Vagina (tissue), 2 donors: ENCODE results near the gene SLC6A13.

ENCODE experiments used
- CTCF ChIP-seq, 3 experiments: fragments of 450-650 bp in 2 of 3; fragments of 200-600 bp in 1 of 3; sonication (generic) in 1 of 3; IDR thresholded peaks; one replicate each; pipeline ENCODE4 v1.5.1; 2017 to 2019; ENCODE audit warnings: antibody characterized with exemption in 3 of 3, mild to moderate bottlenecking in 2 of 3, moderate library complexity in 2 of 3
- POLR2A ChIP-seq, 2 donors: fragments of 450-650 bp; IDR thresholded peaks; one replicate each; pipeline ENCODE4 v1.6.1; 2017; ENCODE audit warnings: antibody characterized with exemption in 2 of 2, mild to moderate bottlenecking in 2 of 2, moderate library complexity in 2 of 2
- POLR2AphosphoS5 ChIP-seq, 2 donors: sonication (generic); formaldehyde crosslinking; IDR thresholded peaks; one replicate each; pipeline ENCODE4 v1.9.0; 2017; ENCODE audit warnings: antibody characterized with exemption in 2 of 2, mild to moderate bottlenecking in 2 of 2, low read depth in 1 of 2; ENCODE audit not compliant: insufficient read depth in 1 of 2

- TF ChIP-seq CTCF (IDR thresholded peaks at IDR 0.05): no peak
- no peak for TF ChIP-seq POLR2AphosphoS5 (IDR thresholded peaks at IDR 0.05; ENCODE audit: insufficient read depth in 1 of 2, low read depth in 1 of 2)
- no peak for TF ChIP-seq POLR2A (IDR thresholded peaks at IDR 0.05)
Measured at GRCh38 chr12:176321-177181, 86.1 kb downstream of the SLC6A13 start.
